IMR-90 (cell line): ENCODE measurements around the gene ARL10. TPM values are rescaled to one million over a fixed set of nuclear protein-coding genes. Genes with fewer than 3 reads are reported as not detected.

ENCODE experiments used
- ATAC-seq: fragments of 200-7000 bp; cut with Tn5 transposase; 2 replicates; pipeline ENCODE4 v1.9.1; 2020; ENCODE audit warnings: low read depth, mild to moderate bottlenecking, moderate library complexity
- BruUV-seq: library from RNA; stranded (reverse); fragments of 400-500 nt; replicated peaks from 2 replicates; lab custom pipeline; 2021; lab: Mats Ljungman, UMichigan
- CTCF ChIA-PET: fragments of 300-600 bp; formaldehyde crosslinking; extraction: SDS; loops from one replicate; lab custom pipeline; 2021; ENCODE audit warnings: antibody characterized with exemption; lab: Yijun Ruan, JAX
- POLR2A ChIA-PET: fragments of 300-600 bp; sonication (Branson Sonifier 250); formaldehyde crosslinking; loops from one replicate; lab custom pipeline; 2022; ENCODE audit warnings: antibody characterized with exemption; ENCODE audit not compliant: unreplicated experiment; lab: Charles Lee
- DNase-seq: peaks from one replicate; pipeline ENCODE4 v3.0.0; 2013
- H2AFZ ChIP-seq: replicated peaks from 2 replicates; pipeline ENCODE3; 2013; ENCODE audit warnings: low read length, mild to moderate bottlenecking; ENCODE audit not compliant: poor library complexity
- H2AK5ac ChIP-seq: 2 replicates; pipeline ENCODE4 v1.6.1; 2013; ENCODE audit warnings: low read depth, low read length, inconsistent platforms
- H2AK9ac ChIP-seq: replicated peaks from 2 replicates; pipeline ENCODE3; 2013; ENCODE audit warnings: mild to moderate bottlenecking, low read depth, low read length, moderate library complexity; ENCODE audit not compliant: poor library complexity
- H2BK120ac ChIP-seq: 2 replicates; pipeline ENCODE4 v1.6.1; 2013; ENCODE audit warnings: low read depth, low read length, inconsistent platforms
- H2BK15ac ChIP-seq: 3 replicates; pipeline ENCODE4 v1.6.1; 2013; ENCODE audit warnings: low read depth, low read length, inconsistent platforms
- H2BK20ac ChIP-seq: 2 replicates; pipeline ENCODE4 v1.6.1; 2013; ENCODE audit warnings: low read depth, mild to moderate bottlenecking, inconsistent platforms, low read length, moderate library complexity
- H2BK5ac ChIP-seq: 2 replicates; pipeline ENCODE4 v1.6.1; 2013; ENCODE audit warnings: mild to moderate bottlenecking, low read depth, low read length, inconsistent platforms; ENCODE audit not compliant: poor library complexity, severe bottlenecking
- H3K14ac ChIP-seq: replicated peaks from 2 replicates; pipeline ENCODE4 v1.6.1; 2013; ENCODE audit warnings: low read depth, low read length, inconsistent platforms
- H3K18ac ChIP-seq: 2 replicates; pipeline ENCODE4 v1.6.1; 2013; ENCODE audit warnings: low read depth, low read length, control low read depth
- H3K23ac ChIP-seq: 2 replicates; pipeline ENCODE4 v1.6.1; 2013; ENCODE audit warnings: low read depth, low read length, inconsistent platforms
- H3K27ac ChIP-seq: 2 replicates; pipeline ENCODE4 v1.5.1; 2013; ENCODE audit warnings: mild to moderate bottlenecking, control low read depth, low read length; ENCODE audit not compliant: insufficient read depth
- H3K27me3 ChIP-seq: 2 replicates; pipeline ENCODE4 v1.6.1; 2013; ENCODE audit warnings: low read length; ENCODE audit not compliant: control insufficient read depth, insufficient read depth
- H3K36me3 ChIP-seq: 2 replicates; pipeline ENCODE4 v1.6.1; 2013; ENCODE audit warnings: low read length, mixed read lengths; ENCODE audit not compliant: control insufficient read depth, insufficient read depth
- H3K4ac ChIP-seq: 2 replicates; pipeline ENCODE4 v1.6.1; 2013; ENCODE audit warnings: low read depth, low read length, inconsistent platforms
- H3K4me1 ChIP-seq: 2 replicates; pipeline ENCODE4 v1.6.1; 2013; ENCODE audit warnings: low read length, mixed read lengths; ENCODE audit not compliant: control insufficient read depth, insufficient read depth
- H3K4me2 ChIP-seq: 2 replicates; pipeline ENCODE4 v1.6.1; 2013; ENCODE audit warnings: low read depth, mild to moderate bottlenecking, control low read depth, low read length, moderate library complexity
- H3K4me3 ChIP-seq: 2 replicates; pipeline ENCODE4 v1.5.1; 2013; ENCODE audit warnings: low read depth, mild to moderate bottlenecking, control low read depth, low read length, moderate library complexity; ENCODE audit not compliant: insufficient read depth
- H3K56ac ChIP-seq: 2 replicates; pipeline ENCODE4 v1.6.1; 2013; ENCODE audit warnings: low read length, inconsistent platforms; ENCODE audit not compliant: insufficient read depth; ENCODE audit errors: extremely low read depth
- H3K79me1 ChIP-seq, 2 experiments: 2 replicates each; pipeline ENCODE4 v1.6.1; 2013; ENCODE audit warnings: low read length in 2 of 2, inconsistent platforms in 1 of 2, low read depth in 1 of 2
- H3K9ac ChIP-seq: 2 replicates; pipeline ENCODE4 v1.6.1; 2013; ENCODE audit warnings: low read depth, low read length, control low read depth
- H3K9me1 ChIP-seq: 2 replicates; pipeline ENCODE4 v1.6.1; 2013; ENCODE audit warnings: low read length, inconsistent platforms; ENCODE audit not compliant: insufficient read depth
- H3K9me3 ChIP-seq: 2 replicates; pipeline ENCODE4 v1.6.1; 2013; ENCODE audit warnings: low read length; ENCODE audit not compliant: control insufficient read depth, insufficient read depth
- H4K20me1 ChIP-seq: 2 replicates; pipeline ENCODE4 v1.6.1; 2013; ENCODE audit warnings: low read length, inconsistent platforms; ENCODE audit not compliant: insufficient read depth
- H4K5ac ChIP-seq: 2 replicates; pipeline ENCODE4 v1.6.1; 2013; ENCODE audit warnings: mild to moderate bottlenecking, low read depth, low read length, control low read depth
- H4K8ac ChIP-seq, 2 experiments: 2 replicates each; pipeline ENCODE4 v1.6.1; 2013; ENCODE audit warnings: low read depth in 2 of 2, low read length in 2 of 2, control low read depth in 1 of 2, inconsistent platforms in 1 of 2
- H4K91ac ChIP-seq: 2 replicates; pipeline ENCODE4 v1.6.1; 2013; ENCODE audit warnings: low read depth, low read length, inconsistent platforms; ENCODE audit not compliant: insufficient read depth
- CEBPB ChIP-seq: IDR thresholded peaks from 2 replicates; pipeline ENCODE4 v1.6.1; 2012; ENCODE audit warnings: low read depth, low read length, improper control_type of control experiment
- CHD1 ChIP-seq: IDR thresholded peaks from 2 replicates; pipeline ENCODE4 v1.6.1; 2012; ENCODE audit warnings: low read depth, low read length, improper control_type of control experiment
- FOS ChIP-seq: fragments of 150-350 bp; IDR thresholded peaks from 2 replicates; pipeline ENCODE4 v1.6.1; 2016; ENCODE audit warnings: low read depth, low read length
- MXI1 ChIP-seq: IDR thresholded peaks from 2 replicates; pipeline ENCODE4 v1.6.1; 2012; ENCODE audit warnings: low read depth, mild to moderate bottlenecking, low read length, moderate library complexity, borderline replicate concordance
- RFX5 ChIP-seq: IDR thresholded peaks from 2 replicates; pipeline ENCODE4 v1.8.0; 2012; ENCODE audit warnings: low read depth, mild to moderate bottlenecking, low read length, moderate library complexity
- WGBS, 2 experiments: methylation state at CpG; one replicate each; pipeline versions ENCODE4 v1.1.5 to v1.1.7; 2013; ENCODE audit warnings: missing lambda C conversion rate in 2 of 2; ENCODE audit not compliant: insufficient read length in 1 of 2; ENCODE audit errors: extremely low coverage in 2 of 2; 5-methylcytosine and 5-hydroxymethylcytosine counted together
- dilution Hi-C: fragments of 300-500 bp; cut with HindIII; formaldehyde crosslinking; loops from one replicate; pipeline ENCODE4 v1.14.3; 2018; ENCODE audit warnings: low sequenced_read_pairs; ENCODE audit not compliant: unreplicated experiment
- in situ Hi-C: fragments of 300-500 bp; cut with MboI; formaldehyde crosslinking; loops from 3 replicates; pipeline ENCODE4 v1.14.3; 2019; ENCODE audit warnings: low sequenced_read_pairs, inconsistent platforms, mixed read lengths
- intact Hi-C: fragments of 100-400 bp; cut with micrococcal nuclease; formaldehyde crosslinking; loops from 2 replicates; pipeline ENCODE4 v1.10.0; 2022
- polyA plus RNA-seq, 3 experiments: library from polyadenylated mRNA; depleted of rRNA; stranded (reverse); fragments of >200 nt; gene quantifications; 2 replicates each; pipeline ENCODE4 v1.2.3, GENCODE V29; 2012; ENCODE audit warnings: low replicate concordance in 1 of 3
- total RNA-seq: library from RNA; depleted of rRNA; stranded (reverse); fragments of >200 nt; gene quantifications from 2 replicates; pipeline ENCODE4 v1.2.3, GENCODE V29; 2012

Gene ARL10
- total and polyA plus RNA-seq, 2 of the 4 experiments (the other 2 are of a cell fraction), result 3.6 to 6.0 TPM

DNA sequence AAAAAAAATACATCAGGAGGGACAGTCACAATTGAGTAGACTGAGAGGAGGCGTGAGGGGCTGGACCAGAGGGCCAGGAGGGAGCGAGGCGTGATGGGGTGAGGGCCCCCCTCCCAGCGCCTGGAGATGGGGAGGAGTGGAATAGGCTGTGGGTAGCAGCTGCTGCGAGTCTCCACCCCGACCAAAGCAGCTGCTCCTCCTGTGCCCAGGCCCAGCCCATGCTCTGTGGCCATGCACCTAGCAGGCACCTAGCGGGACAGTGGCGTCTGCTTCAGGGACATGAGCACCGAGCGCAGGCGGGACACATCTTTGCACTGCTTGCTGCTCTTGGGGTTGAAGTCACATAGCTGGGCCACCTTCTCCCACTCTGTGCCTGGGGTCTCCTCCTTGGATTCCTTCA, 27.2 kb downstream of the ARL10 start:
- Histone ChIP-seq H3K9ac (no peak overlapping the region), H4K91ac (no peak overlapping the region), H3K4me1 (peaks cover 4% of the 10 kb centered on the region; the same call in 1 of the 2 replicates), H2BK5ac (no peak overlapping the region), H3K23ac (no peak overlapping the region), H2AK5ac (no peak overlapping the region), H3K27ac (no peak overlapping the region), H3K18ac (no peak overlapping the region), H2BK15ac (no peak overlapping the region), H2BK120ac (no peak overlapping the region), H3K4me2 (no peak overlapping the region), H2BK20ac (no peak overlapping the region), H3K36me3 (peaks cover 30% of the 10 kb centered on the region), H3K56ac (no peak overlapping the region), H3K79me1 (peaks cover 6 to 42% of the 10 kb centered on the region in 2 experiments; a peak in 2 of 4 replicates), H3K9me3 (no peaks in the 10 kb centered on the region), H4K5ac (no peak overlapping the region), H3K9me1 (no peaks in the 10 kb centered on the region; the same call in 1 of the 2 replicates), H2AK9ac (no peak overlapping the region), H2AFZ (no peak overlapping the region), H3K4ac (no peak overlapping the region), H3K4me3 (no peak overlapping the region), H4K20me1 (peaks cover 7% of the 10 kb centered on the region; the same call in 1 of the 2 replicates), H3K27me3 (no peaks in the 10 kb centered on the region), H4K8ac (no peak overlapping the region), H3K14ac (no peak overlapping the region)
- dilution Hi-C loops, result no loop called here
- ChIA-PET POLR2A (no interaction called here), CTCF (no interaction called here)
- in situ Hi-C loops, result no loop called here
- BruUV-seq, result no TSS peak
- ATAC-seq (no peak), DNase-seq (no peak)
- TF ChIP-seq MXI1 (no peak), RFX5 (no peak), FOS (no peak), CHD1 (no peak), CEBPB (no peak)
- intact Hi-C loops, result no loop called here
- 95% methylated on average over 7 of the region's 11 CpGs; no CpG with 5 or more reads in 1 of the 2 experiments for WGBS, 2 experiments
